ENCODE results near the gene ALMS1.

DNA sequence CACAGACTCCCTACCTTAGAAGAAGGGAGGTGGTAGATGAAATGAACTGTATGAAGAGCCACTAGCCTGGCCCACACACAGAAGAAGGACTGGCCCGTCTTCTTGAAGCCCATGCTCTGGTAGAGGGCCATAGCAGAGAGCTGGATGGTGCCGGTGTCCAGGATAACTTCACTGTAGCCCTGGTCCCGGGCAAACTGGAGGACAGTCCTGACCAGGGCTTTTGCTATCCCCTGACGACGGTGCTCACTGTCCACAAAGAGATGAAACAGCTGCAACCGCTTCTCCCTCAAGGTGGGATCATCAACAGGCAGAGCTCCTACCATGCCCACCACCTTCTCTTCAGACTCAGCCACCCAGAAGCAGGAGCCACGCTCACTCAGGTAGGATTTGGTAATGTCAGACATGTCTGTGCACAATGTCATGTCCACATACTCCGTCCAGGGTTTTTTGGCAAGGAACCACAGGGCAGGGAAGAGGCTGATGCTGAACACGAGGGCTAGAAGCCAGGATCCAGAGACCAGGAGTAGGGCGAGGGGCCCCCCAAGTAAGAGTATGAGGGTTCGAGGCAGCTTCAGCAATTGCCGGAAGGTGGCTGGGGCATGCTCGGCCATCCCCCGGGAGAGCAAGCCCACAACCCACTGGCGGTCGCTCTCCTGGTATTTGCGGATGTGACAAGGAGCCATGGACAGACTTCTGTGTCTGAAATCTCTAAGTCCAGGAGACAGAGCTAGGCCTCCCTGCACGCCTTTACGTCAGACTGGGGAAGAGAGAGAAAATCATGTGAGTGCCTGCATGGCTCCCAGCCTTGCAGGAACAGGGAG lies 255.5 kb downstream of the ALMS1 start:
- TF ChIP-seq, protein P1, sequence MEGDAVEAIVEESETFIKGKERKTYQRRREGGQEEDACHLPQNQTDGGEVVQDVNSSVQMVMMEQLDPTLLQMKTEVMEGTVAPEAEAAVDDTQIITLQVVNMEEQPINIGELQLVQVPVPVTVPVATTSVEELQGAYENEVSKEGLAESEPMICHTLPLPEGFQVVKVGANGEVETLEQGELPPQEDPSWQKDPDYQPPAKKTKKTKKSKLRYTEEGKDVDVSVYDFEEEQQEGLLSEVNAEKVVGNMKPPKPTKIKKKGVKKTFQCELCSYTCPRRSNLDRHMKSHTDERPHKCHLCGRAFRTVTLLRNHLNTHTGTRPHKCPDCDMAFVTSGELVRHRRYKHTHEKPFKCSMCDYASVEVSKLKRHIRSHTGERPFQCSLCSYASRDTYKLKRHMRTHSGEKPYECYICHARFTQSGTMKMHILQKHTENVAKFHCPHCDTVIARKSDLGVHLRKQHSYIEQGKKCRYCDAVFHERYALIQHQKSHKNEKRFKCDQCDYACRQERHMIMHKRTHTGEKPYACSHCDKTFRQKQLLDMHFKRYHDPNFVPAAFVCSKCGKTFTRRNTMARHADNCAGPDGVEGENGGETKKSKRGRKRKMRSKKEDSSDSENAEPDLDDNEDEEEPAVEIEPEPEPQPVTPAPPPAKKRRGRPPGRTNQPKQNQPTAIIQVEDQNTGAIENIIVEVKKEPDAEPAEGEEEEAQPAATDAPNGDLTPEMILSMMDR (conservative IDR thresholded peaks at IDR 0.05) = no peak
- TF ChIP-seq ZFX (IDR thresholded peaks at IDR 0.05) = no peak
